CD14-positive monocyte (primary cell): ENCODE data around the gene ITPKB. TPM values are rescaled to one million over a fixed set of nuclear protein-coding genes. Genes with fewer than 3 reads are reported as not detected.

Experiments used
- DNase-seq, 3 donors: peaks; one replicate each; pipeline ENCODE4 v3.0.0-alpha.2; 2011 to 2022
- H2AFZ ChIP-seq: 2 replicates; pipeline ENCODE4 v1.6.0; 2012; ENCODE audit warnings: mild to moderate bottlenecking, low read depth, low read length, inconsistent platforms; ENCODE audit not compliant: insufficient read depth, poor library complexity, severe bottlenecking
- H3K27ac ChIP-seq, 2 donors: 1 replicate in 1 of 2; 2 replicates in 1 of 2; pipeline ENCODE4 v1.5.1; 2012 to 2013; ENCODE audit warnings: low read length in 2 of 2, control low read depth in 1 of 2, inconsistent platforms in 1 of 2, low read depth in 1 of 2, mild to moderate bottlenecking in 1 of 2
- H3K27me3 ChIP-seq, 2 donors: one replicate each; pipeline versions ENCODE4 v1.6.0 to v1.6.1; 2011 to 2013; ENCODE audit warnings: low read length in 2 of 2; ENCODE audit not compliant: control insufficient read depth in 2 of 2, insufficient read depth in 2 of 2
- H3K36me3 ChIP-seq, 2 donors: replicated peaks in 1 of 2; 1 replicate in 1 of 2; 2 replicates in 1 of 2; pipeline versions ENCODE4 v1.5.1 to v1.6.1; 2012 to 2013; ENCODE audit warnings: low read length in 2 of 2, control low read depth in 1 of 2, inconsistent platforms in 1 of 2, mild to moderate bottlenecking in 1 of 2; ENCODE audit not compliant: insufficient read depth in 2 of 2, control insufficient read depth in 1 of 2
- H3K4me1 ChIP-seq, 2 donors: 1 replicate in 1 of 2; 2 replicates in 1 of 2; pipeline versions ENCODE4 v1.5.1 to v1.6.1; 2012 to 2013; ENCODE audit warnings: low read length in 2 of 2, control low read depth in 1 of 2, inconsistent platforms in 1 of 2, mild to moderate bottlenecking in 1 of 2, moderate library complexity in 1 of 2; ENCODE audit not compliant: insufficient read depth in 2 of 2, control insufficient read depth in 1 of 2
- H3K4me2 ChIP-seq: replicated peaks from 2 replicates; pipeline ENCODE3; 2012; ENCODE audit warnings: low read length, moderate library complexity, mild to moderate bottlenecking; ENCODE audit not compliant: poor library complexity, severe bottlenecking; ENCODE audit errors: extremely low read depth
- H3K4me3 ChIP-seq, 3 experiments: fragments of 200-600 bp in 1 of 3; sonication (generic) in 1 of 3; replicated peaks in 1 of 3; 1 replicate in 2 of 3; 2 replicates in 1 of 3; pipeline ENCODE4 v1.5.1; 2011 to 2013; ENCODE audit warnings: low read length in 3 of 3, mild to moderate bottlenecking in 3 of 3, control low read depth in 2 of 3, low read depth in 2 of 3, inconsistent platforms in 1 of 3, moderate library complexity in 1 of 3
- H3K79me2 ChIP-seq: 2 replicates; pipeline ENCODE4 v1.6.0; 2012; ENCODE audit warnings: mild to moderate bottlenecking, control low read depth, inconsistent platforms, low read length, moderate library complexity; ENCODE audit not compliant: insufficient read depth
- H3K9ac ChIP-seq: 2 replicates; pipeline ENCODE4 v1.6.0; 2017; ENCODE audit warnings: low read length, mild to moderate bottlenecking; ENCODE audit not compliant: insufficient read depth, poor library complexity, severe bottlenecking
- H3K9me3 ChIP-seq, 2 donors: replicated peaks in 1 of 2; 1 replicate in 1 of 2; 2 replicates in 1 of 2; pipeline versions ENCODE4 v1.5.1 to v1.6.1; 2012 to 2013; ENCODE audit warnings: low read length in 2 of 2, control low read depth in 1 of 2; ENCODE audit not compliant: control insufficient read depth in 1 of 2, insufficient read depth in 1 of 2
- H4K20me1 ChIP-seq: 2 replicates; pipeline ENCODE4 v1.6.0; 2012; ENCODE audit warnings: mild to moderate bottlenecking, low read length, control low read depth, moderate library complexity; ENCODE audit not compliant: insufficient read depth
- H3K27ac Mint-ChIP-seq, 7 donors: one replicate each; pipeline ENCODE4 v1.8.0; 2020; ENCODE audit warnings: mild to moderate bottlenecking in 7 of 7, mixed read lengths in 7 of 7, moderate library complexity in 6 of 7, inconsistent platforms in 2 of 7
- H3K27me3 Mint-ChIP-seq, 3 donors: one replicate each; pipeline ENCODE4 v1.8.0; 2021 to 2022; ENCODE audit warnings: low read depth in 3 of 3, mild to moderate bottlenecking in 3 of 3, mixed read lengths in 3 of 3, moderate library complexity in 3 of 3, inconsistent platforms in 1 of 3
- H3K36me3 Mint-ChIP-seq, 2 donors: one replicate each; pipeline ENCODE4 v1.8.0; 2020; ENCODE audit warnings: mixed read lengths in 2 of 2, inconsistent platforms in 1 of 2, mild to moderate bottlenecking in 1 of 2
- H3K4me1 Mint-ChIP-seq: one replicate; pipeline ENCODE4 v1.8.0; 2020; ENCODE audit warnings: mild to moderate bottlenecking, mixed read lengths
- H3K4me3 Mint-ChIP-seq, 2 donors: one replicate each; pipeline ENCODE4 v1.8.0; 2020; ENCODE audit warnings: mild to moderate bottlenecking in 2 of 2, mixed read lengths in 2 of 2, moderate library complexity in 1 of 2
- H3K9me3 Mint-ChIP-seq, 7 donors: one replicate each; pipeline ENCODE4 v1.8.0; 2020 to 2022; ENCODE audit warnings: mixed read lengths in 7 of 7, mild to moderate bottlenecking in 6 of 7, moderate library complexity in 6 of 7, inconsistent platforms in 2 of 7
- WGBS: methylation state at CpG from one replicate; pipeline ENCODE4 v1.1.5; 2013; ENCODE audit warnings: missing lambda C conversion rate; ENCODE audit not compliant: insufficient coverage; 5-methylcytosine and 5-hydroxymethylcytosine counted together
- intact Hi-C, 2 donors: fragments of 100-400 bp; cut with micrococcal nuclease; formaldehyde crosslinking; loops; one replicate each; pipeline versions ENCODE4 v1.15.0 to v1.15.1; 2023
- polyA plus RNA-seq, 3 donors: library from polyadenylated mRNA; depleted of rRNA in 1 of 3; unstranded in 2 of 3; stranded (reverse) in 1 of 3; fragments of 300-500 nt in 2 of 3; fragments of >200 nt in 1 of 3; fragmentation: Illumina TruSeq in 2 of 3; gene quantifications; 1 replicate in 2 of 3; 2 replicates in 1 of 3; pipeline ENCODE4 v1.2.3, GENCODE V29; 2012 to 2021
- TF ChIP-seq, protein P1 (sequence below): fragments of 200-600 bp; IDR thresholded peaks from one replicate; pipeline ENCODE4 v1.8.0; 2022; ENCODE audit warnings: antibody characterized with exemption, mild to moderate bottlenecking

The ITPKB gene
- polyA plus RNA-seq, 3 donors: 7.3 to 14.4 (median 10.2) TPM

DNA sequence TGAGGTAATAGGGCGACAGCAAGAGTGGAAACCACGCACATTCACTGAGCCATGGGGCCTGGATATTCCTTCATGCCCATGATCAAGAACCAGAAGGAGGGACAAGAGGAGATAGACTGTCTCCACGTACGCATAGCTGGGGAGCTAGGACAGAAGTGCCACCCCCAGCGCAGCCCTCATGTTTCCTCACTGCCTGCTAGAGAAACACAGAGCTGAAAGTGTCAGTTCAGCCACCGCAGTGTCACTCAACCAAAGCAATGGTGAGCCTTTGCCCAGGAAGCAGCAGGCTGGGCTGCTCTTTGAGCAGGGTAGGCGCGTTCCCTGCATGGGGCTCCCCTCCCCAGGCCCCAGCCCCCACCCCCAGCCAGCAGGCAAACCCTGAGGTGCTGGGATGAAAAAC, 122.0 kb downstream of the ITPKB start:
- intact Hi-C loops: no loop called here
- Histone ChIP-seq H2AFZ (no peak overlapping the region), H3K4me2 (no peak overlapping the region), H3K4me1 (no peaks in the 10 kb centered on the region), H3K36me3 (no peaks in the 10 kb centered on the region), H3K4me3 (no peak overlapping the region), H3K9me3 (peaks cover 0 to 4% of the 10 kb centered on the region in 2 donors), H3K9ac (no peak overlapping the region), H4K20me1 (no peaks in the 10 kb centered on the region), H3K27ac (no peak overlapping the region), H3K27me3 (no peaks in the 10 kb centered on the region), H3K79me2 (no peaks in the 10 kb centered on the region)
- Mint-ChIP-seq H3K27ac (no peak overlapping the region), H3K9me3 (peaks cover 0 to 16% (median 7%) of the 10 kb centered on the region in 7 donors), H3K4me3 (no peak overlapping the region), H3K36me3 (no peaks in the 10 kb centered on the region), H3K27me3 (peaks cover 3 to 5% (median 3%) of the 10 kb centered on the region in 3 donors), H3K4me1 (no peaks in the 10 kb centered on the region)
- DNase-seq: no peak
- 96% methylated on average over 6 of the region's 8 CpGs for WGBS
- TF ChIP-seq, protein P1, sequence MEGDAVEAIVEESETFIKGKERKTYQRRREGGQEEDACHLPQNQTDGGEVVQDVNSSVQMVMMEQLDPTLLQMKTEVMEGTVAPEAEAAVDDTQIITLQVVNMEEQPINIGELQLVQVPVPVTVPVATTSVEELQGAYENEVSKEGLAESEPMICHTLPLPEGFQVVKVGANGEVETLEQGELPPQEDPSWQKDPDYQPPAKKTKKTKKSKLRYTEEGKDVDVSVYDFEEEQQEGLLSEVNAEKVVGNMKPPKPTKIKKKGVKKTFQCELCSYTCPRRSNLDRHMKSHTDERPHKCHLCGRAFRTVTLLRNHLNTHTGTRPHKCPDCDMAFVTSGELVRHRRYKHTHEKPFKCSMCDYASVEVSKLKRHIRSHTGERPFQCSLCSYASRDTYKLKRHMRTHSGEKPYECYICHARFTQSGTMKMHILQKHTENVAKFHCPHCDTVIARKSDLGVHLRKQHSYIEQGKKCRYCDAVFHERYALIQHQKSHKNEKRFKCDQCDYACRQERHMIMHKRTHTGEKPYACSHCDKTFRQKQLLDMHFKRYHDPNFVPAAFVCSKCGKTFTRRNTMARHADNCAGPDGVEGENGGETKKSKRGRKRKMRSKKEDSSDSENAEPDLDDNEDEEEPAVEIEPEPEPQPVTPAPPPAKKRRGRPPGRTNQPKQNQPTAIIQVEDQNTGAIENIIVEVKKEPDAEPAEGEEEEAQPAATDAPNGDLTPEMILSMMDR: no peak

- peaks cover 0 to 14% (median 7%) of the 10 kb centered on the region in 7 donors for H3K9me3 Mint-ChIP-seq
- Histone ChIP-seq H3K9ac (no peak overlapping the region), H3K36me3 (no peaks in the 10 kb centered on the region), H3K4me2 (no peak overlapping the region), H3K4me1 (no peaks in the 10 kb centered on the region), H3K4me3 (no peak overlapping the region), H3K27ac (no peak overlapping the region), H2AFZ (no peak overlapping the region), H3K79me2 (no peaks in the 10 kb centered on the region), H3K9me3 (peaks cover 0 to 4% of the 10 kb centered on the region in 2 donors), H4K20me1 (no peaks in the 10 kb centered on the region), H3K27me3 (no peaks in the 10 kb centered on the region)
- H3K27me3 Mint-ChIP-seq: peaks cover 3 to 7% (median 6%) of the 10 kb centered on the region in 3 donors
- H3K27ac Mint-ChIP-seq: no peak overlapping the region
- TF ChIP-seq, protein P1: no peak
- no peak overlapping the region for H3K4me3 Mint-ChIP-seq
- WGBS: no CpG with 5 or more reads among the region's 1 CpG
- no peak for DNase-seq
- intact Hi-C loops: no loop called here
- H3K36me3 Mint-ChIP-seq: no peaks in the 10 kb centered on the region
- no peaks in the 10 kb centered on the region for H3K4me1 Mint-ChIP-seq
Observed at GRCh38 chr1:226616636-226617035, 122.4 kb downstream of the ITPKB start.
